HFF-Myc (cell line): ENCODE measurements around the gene SORBS2.

Experiments used
- DNase-seq: peaks from one replicate; pipeline ENCODE4 v3.0.0-alpha.2; 2011; ENCODE audit warnings: low read depth; ENCODE audit errors: extremely low read depth
- H3K4me3 ChIP-seq: replicated peaks from 2 replicates; pipeline ENCODE4 v1.5.1; 2011; ENCODE audit warnings: low read depth, mild to moderate bottlenecking, control low read depth, low read length
- TF ChIP-seq, protein P1 (sequence below): IDR thresholded peaks from 2 replicates; pipeline ENCODE4 v1.5.1; 2012; ENCODE audit warnings: mild to moderate bottlenecking, low read depth, low read length, control low read depth; ENCODE audit errors: missing control alignments

Gene SORBS2

DNA sequence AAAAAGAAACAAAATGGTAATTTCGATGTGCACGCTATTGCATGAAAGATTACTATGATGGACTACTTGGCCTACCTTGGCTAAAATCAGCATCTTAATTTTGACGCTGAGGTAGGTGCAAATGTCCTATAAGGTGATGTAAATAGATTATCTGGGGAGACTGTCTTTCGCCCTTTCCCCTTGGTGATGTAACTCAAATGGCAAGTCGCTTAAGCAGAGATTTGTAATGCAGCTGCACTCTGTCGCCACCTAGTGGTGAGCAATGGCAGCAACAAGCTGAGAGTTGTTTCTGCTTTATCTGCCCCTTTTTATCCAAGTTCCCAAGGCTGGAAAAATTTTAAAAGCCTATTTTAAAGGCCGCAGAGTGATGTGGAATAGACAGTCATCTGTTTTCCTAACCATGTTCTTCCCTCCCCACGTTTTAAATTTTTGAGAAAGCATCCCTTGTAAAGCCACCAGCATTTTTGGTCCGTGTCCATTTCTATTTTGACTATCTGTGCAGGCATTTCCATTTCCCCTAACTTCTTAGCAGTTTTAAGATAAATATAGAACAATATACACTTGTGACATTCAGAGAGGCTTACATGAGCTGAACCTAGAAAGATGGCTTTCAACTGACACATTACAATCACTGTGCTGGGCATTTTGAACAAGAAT lies 214.3 kb downstream of the SORBS2 start:
- TF ChIP-seq, protein P1, sequence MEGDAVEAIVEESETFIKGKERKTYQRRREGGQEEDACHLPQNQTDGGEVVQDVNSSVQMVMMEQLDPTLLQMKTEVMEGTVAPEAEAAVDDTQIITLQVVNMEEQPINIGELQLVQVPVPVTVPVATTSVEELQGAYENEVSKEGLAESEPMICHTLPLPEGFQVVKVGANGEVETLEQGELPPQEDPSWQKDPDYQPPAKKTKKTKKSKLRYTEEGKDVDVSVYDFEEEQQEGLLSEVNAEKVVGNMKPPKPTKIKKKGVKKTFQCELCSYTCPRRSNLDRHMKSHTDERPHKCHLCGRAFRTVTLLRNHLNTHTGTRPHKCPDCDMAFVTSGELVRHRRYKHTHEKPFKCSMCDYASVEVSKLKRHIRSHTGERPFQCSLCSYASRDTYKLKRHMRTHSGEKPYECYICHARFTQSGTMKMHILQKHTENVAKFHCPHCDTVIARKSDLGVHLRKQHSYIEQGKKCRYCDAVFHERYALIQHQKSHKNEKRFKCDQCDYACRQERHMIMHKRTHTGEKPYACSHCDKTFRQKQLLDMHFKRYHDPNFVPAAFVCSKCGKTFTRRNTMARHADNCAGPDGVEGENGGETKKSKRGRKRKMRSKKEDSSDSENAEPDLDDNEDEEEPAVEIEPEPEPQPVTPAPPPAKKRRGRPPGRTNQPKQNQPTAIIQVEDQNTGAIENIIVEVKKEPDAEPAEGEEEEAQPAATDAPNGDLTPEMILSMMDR, result peak; percentile 99
- peak; percentile 36 for DNase-seq
- H3K4me3 ChIP-seq, result no peak overlapping the region

- no peak overlapping the region for H3K4me3 ChIP-seq
- DNase-seq, result no peak
- TF ChIP-seq, protein P1, result no peak
Measured at GRCh38 chr4:185592845-185593488, 219.0 kb downstream of the SORBS2 start.

- no peak overlapping the region for H3K4me3 ChIP-seq
- DNase-seq, result no peak
- TF ChIP-seq, protein P1, result no peak
Measured at GRCh38 chr4:185592438-185592837, 219.6 kb downstream of the SORBS2 start.

GRCh38 chr4:185591679-185592141 lies 220.3 kb downstream of the SORBS2 start:
- H3K4me3 ChIP-seq, result no peak overlapping the region
- DNase-seq, result no peak
- TF ChIP-seq, protein P1, result no peak

GRCh38 chr4:185590982-185591381 lies 221.0 kb downstream of the SORBS2 start:
- no peak overlapping the region for H3K4me3 ChIP-seq
- DNase-seq, result no peak
- TF ChIP-seq, protein P1, result no peak

- TF ChIP-seq, protein P1, result no peak
- H3K4me3 ChIP-seq, result no peak overlapping the region
- no peak for DNase-seq
Measured at GRCh38 chr4:185589067-185589836, 222.7 kb downstream of the SORBS2 start.
